NCI-H1436 treated with DMSO at 0.1 percent for 48 hours (cell line): ENCODE measurements around the gene HIPK4.
"Not testable (repeated sequence)": the region's sequence is repeated elsewhere in the genome, so short reads cannot be mapped to it uniquely, and the experiment has no call there.

Experiments used
- DNase-seq: peaks from one replicate; lab custom pipeline; 2025; lab: John Stamatoyannopoulos, UW

The HIPK4 gene

GRCh38 chr19:40392894-40393517 is 3.0 kb upstream of the HIPK4 start:
- no peak for DNase-seq

GRCh38 chr19:40392123-40392522 is 2.1 kb upstream of the HIPK4 start:
- DNase-seq, result no peak

GRCh38 chr19:40389404-40390083 is 437 bp downstream of the HIPK4 start:
- DNase-seq, result no peak

GRCh38 chr19:40388481-40388880 is 1.5 kb downstream of the HIPK4 start:
- DNase-seq, result no peak

- no peak for DNase-seq
Observed at GRCh38 chr19:40387155-40387554, 2.8 kb downstream of the HIPK4 start.

- no peak for DNase-seq
Observed at GRCh38 chr19:40383668-40384248, 6.2 kb downstream of the HIPK4 start.

- no peak for DNase-seq
Observed at GRCh38 chr19:40381321-40381720, 8.7 kb downstream of the HIPK4 start.

- no peak for DNase-seq
Observed at GRCh38 chr19:40380199-40381037, 9.6 kb downstream of the HIPK4 start.

GRCh38 chr19:40379446-40380198 is 10.4 kb downstream of the HIPK4 start:
- DNase-seq, result no peak

- no peak for DNase-seq
Observed at GRCh38 chr19:40378509-40378908, 11.5 kb downstream of the HIPK4 start.

GRCh38 chr19:40377876-40378385 is 12.1 kb downstream of the HIPK4 start:
- no peak for DNase-seq

- DNase-seq, result no peak
Observed at GRCh38 chr19:40376286-40376862, 13.6 kb downstream of the HIPK4 start.

GRCh38 chr19:40374084-40374483 is 15.9 kb downstream of the HIPK4 start:
- no peak for DNase-seq

- DNase-seq, result no peak
Observed at GRCh38 chr19:40371802-40372122, 18.2 kb downstream of the HIPK4 start.

- no peak for DNase-seq
Observed at GRCh38 chr19:40370997-40371801, 18.8 kb downstream of the HIPK4 start.

GRCh38 chr19:40370253-40370652 is 19.7 kb downstream of the HIPK4 start:
- DNase-seq, result not testable (repeated sequence)

GRCh38 chr19:40369797-40370196 is 20.2 kb downstream of the HIPK4 start:
- no peak for DNase-seq

GRCh38 chr19:40367577-40368434 is 22.2 kb downstream of the HIPK4 start:
- DNase-seq, result no peak

- DNase-seq, result no peak
Observed at GRCh38 chr19:40366697-40367561, 23.1 kb downstream of the HIPK4 start.
